ENCODE results near the gene ZDHHC1. TPM values are rescaled to one million over a fixed set of nuclear protein-coding genes. Genes with fewer than 3 reads are reported as not detected.
"Not testable (repeated sequence)": the region's sequence is repeated elsewhere in the genome, so short reads cannot be mapped to it uniquely, and the experiment has no call there.

Gene ZDHHC1
- total RNA-seq, 4 donors from 2014 or later, result 8.0 to 14.2 (median 11.4) TPM

GRCh38 chr16:67423015-67423414 is 6.7 kb upstream of the ZDHHC1 start:
- TF ChIP-seq CTCF (IDR thresholded peaks at IDR 0.05), result no peak
- DNase-seq (ENCODE audit: low spot score) (no peak), ATAC-seq (ENCODE audit: low FRiP score) (no peak)

- DNase-seq (ENCODE audit: low spot score), result no peak
- no peak for TF ChIP-seq CTCF (IDR thresholded peaks at IDR 0.05)
- ATAC-seq (ENCODE audit: low FRiP score), result no peak
These were observed 4.8 kb upstream of the ZDHHC1 start for GRCh38 chr16:67421030-67421429.

GRCh38 chr16:67419931-67420330 is 3.7 kb upstream of the ZDHHC1 start:
- TF ChIP-seq CTCF (IDR thresholded peaks at IDR 0.05), result no peak
- DNase-seq (ENCODE audit: low spot score), result no peak
- no peak for ATAC-seq (ENCODE audit: low FRiP score)

- ATAC-seq (ENCODE audit: low FRiP score) (no peak), DNase-seq (ENCODE audit: low spot score) (no peak)
- TF ChIP-seq CTCF (IDR thresholded peaks at IDR 0.05), result no peak
These were observed 3.2 kb upstream of the ZDHHC1 start for GRCh38 chr16:67419502-67419901.

GRCh38 chr16:67417333-67418061 is 1.2 kb upstream of the ZDHHC1 start:
- ATAC-seq (ENCODE audit: low FRiP score) (no peak), DNase-seq (ENCODE audit: low spot score) (no peak)
- no peak for TF ChIP-seq CTCF (IDR thresholded peaks at IDR 0.05)

- DNase-seq (ENCODE audit: low spot score), result not testable (repeated sequence)
These were observed 856 bp downstream of the ZDHHC1 start for GRCh38 chr16:67415421-67415820.

GRCh38 chr16:67413978-67414911 is 2.0 kb downstream of the ZDHHC1 start:
- ATAC-seq (ENCODE audit: low FRiP score), result no peak
- no peak for TF ChIP-seq CTCF (IDR thresholded peaks at IDR 0.05)
- no peak for DNase-seq (ENCODE audit: low spot score)

More at GRCh38 chr16:67415421-67415820, 856 bp downstream of the ZDHHC1 start:
- not testable (repeated sequence) for ATAC-seq (ENCODE audit: low FRiP score)

Measured in omental fat pad (tissue), 4 donors.